HepG2 (cell line): ENCODE results near the gene VWA5B1. TPM values are rescaled to one million over a fixed set of nuclear protein-coding genes. Genes with fewer than 3 reads are reported as not detected.

Experiments
- ATAC-seq: fragments of 200-7000 bp; cut with Tn5 transposase; 3 replicates; pipeline ENCODE4 v1.9.1; 2020; ENCODE audit warnings: mild to moderate bottlenecking, moderate library complexity
- BruUV-seq: library from RNA; stranded (reverse); fragments of 400-500 nt; replicated peaks from 2 replicates; lab custom pipeline; 2021; lab: Mats Ljungman, UMichigan
- CTCF ChIA-PET: fragments of 300-600 bp; formaldehyde crosslinking; extraction: SDS; loops from one replicate; lab custom pipeline; 2021; ENCODE audit warnings: low total read pairs, inconsistent platforms, low intra/inter-chr PET ratio; lab: Yijun Ruan, JAX
- POLR2A ChIA-PET: fragments of 350-600 bp; sonication (Branson Sonifier 250); formaldehyde crosslinking; loops from one replicate; lab custom pipeline; 2020; ENCODE audit warnings: antibody characterized with exemption, inconsistent platforms; lab: Yijun Ruan, JAX
- DNase-seq: peaks from one replicate; pipeline ENCODE4 v3.0.0-alpha.2; 2015; ENCODE audit warnings: low spot score
- FAIRE-seq: peaks from 3 replicates; lab custom pipeline; 2011; peaks lifted over from hg19 to GRCh38; lab: Jason Lieb, UNC
- H2AFZ ChIP-seq: one replicate; pipeline ENCODE4 v1.6.1; 2011; ENCODE audit warnings: low read length, inconsistent platforms
- H3K27ac ChIP-seq: fragments of 300-600 bp; 3 replicates; pipeline ENCODE4 v1.8.0; 2011; ENCODE audit warnings: mixed run types, mild to moderate bottlenecking, mixed read lengths, low read length, inconsistent platforms; ENCODE audit not compliant: insufficient read depth; ENCODE audit errors: extremely low read length
- H3K27me3 ChIP-seq, 2 experiments: fragments of 200-600 bp in 1 of 2; 2 replicates in 1 of 2; 3 replicates in 1 of 2; pipeline versions ENCODE4 v1.6.0 to v1.8.0; 2011; ENCODE audit warnings: low read length in 2 of 2, mild to moderate bottlenecking in 2 of 2, moderate library complexity in 2 of 2, inconsistent platforms in 1 of 2; ENCODE audit not compliant: insufficient read depth in 2 of 2, control insufficient read depth in 1 of 2
- H3K36me3 ChIP-seq, 2 experiments: fragments of 200-600 bp in 1 of 2; replicated peaks in 1 of 2; 2 replicates in 1 of 2; 3 replicates in 1 of 2; pipeline versions ENCODE4 v1.5.1 to v1.8.0; 2011; ENCODE audit warnings: low read length in 2 of 2, inconsistent platforms in 1 of 2; ENCODE audit not compliant: insufficient read depth in 2 of 2, control insufficient read depth in 1 of 2
- H3K4me1 ChIP-seq: 2 replicates; pipeline ENCODE4 v1.5.1; 2012; ENCODE audit warnings: low read length, inconsistent platforms; ENCODE audit not compliant: insufficient read depth
- H3K4me2 ChIP-seq: 2 replicates; pipeline ENCODE4 v1.6.0; 2011; ENCODE audit warnings: low read depth, low read length, inconsistent platforms
- H3K4me3 ChIP-seq, 3 experiments: fragments of 200-600 bp in 1 of 3; sonication (generic), shearing (Covaris generic) in 1 of 3; replicated peaks in 1 of 3; 2 replicates each; pipeline ENCODE4 v1.5.1; 2011 to 2016; ENCODE audit warnings: low read length in 3 of 3, inconsistent platforms in 2 of 3, low read depth in 2 of 3, mild to moderate bottlenecking in 2 of 3, control low read depth in 1 of 3, mixed read lengths in 1 of 3; ENCODE audit not compliant: insufficient read depth in 1 of 3
- H3K79me2 ChIP-seq: one replicate; pipeline ENCODE4 v1.6.1; 2011; ENCODE audit warnings: low read length, inconsistent platforms; ENCODE audit not compliant: insufficient read depth
- H3K9ac ChIP-seq: 2 replicates; pipeline ENCODE4 v1.6.0; 2011; ENCODE audit warnings: mild to moderate bottlenecking, low read depth, low read length, inconsistent platforms; ENCODE audit not compliant: insufficient read depth
- H3K9me3 ChIP-seq: 2 replicates; pipeline ENCODE4 v1.5.1; 2012; ENCODE audit warnings: mild to moderate bottlenecking, low read length
- H4K20me1 ChIP-seq: 2 replicates; pipeline ENCODE4 v1.6.0; 2011; ENCODE audit warnings: inconsistent platforms, mild to moderate bottlenecking, low read length, moderate library complexity; ENCODE audit not compliant: insufficient read depth
- ELF4 ChIP-seq: sonication (generic); formaldehyde crosslinking; IDR thresholded peaks from 2 replicates; pipeline ENCODE4 v1.5.0; 2020; ENCODE audit warnings: missing genetic modification reagents, mild to moderate bottlenecking, moderate library complexity, borderline replicate concordance
- GMEB2 ChIP-seq: IDR thresholded peaks from 2 replicates; pipeline ENCODE4 v1.6.1; 2016; ENCODE audit warnings: missing biosample characterization, missing genetic modification reagents, low read depth
- HNRNPLL ChIP-seq: fragments of 200-400 bp; formaldehyde crosslinking; IDR thresholded peaks from 2 replicates; pipeline ENCODE4 v1.6.1; 2017; ENCODE audit warnings: mild to moderate bottlenecking, low read depth, low read length; ENCODE audit not compliant: poor library complexity, severe bottlenecking
- HOXA5 ChIP-seq: sonication (generic); formaldehyde crosslinking; IDR thresholded peaks from 2 replicates; pipeline ENCODE4 v1.4.0; 2020; ENCODE audit warnings: missing genetic modification reagents
- NFE2L2 ChIP-seq: fragments of 150-350 bp; IDR thresholded peaks from 2 replicates; pipeline ENCODE4 v1.6.1; 2014; ENCODE audit warnings: low read length
- NFYB ChIP-seq: sonication (generic); formaldehyde crosslinking; IDR thresholded peaks from 2 replicates; pipeline ENCODE4 v1.4.0; 2020; ENCODE audit warnings: missing genetic modification reagents
- RFX1 ChIP-seq: fragments of 450-650 bp; IDR thresholded peaks from 2 replicates; pipeline ENCODE4 v1.6.1; 2017
- SMAD1 ChIP-seq: sonication (generic); formaldehyde crosslinking; IDR thresholded peaks from 2 replicates; pipeline ENCODE4 v1.4.0; 2020; ENCODE audit warnings: missing genetic modification reagents, low read depth, mild to moderate bottlenecking, borderline replicate concordance
- TAF1 ChIP-seq: sonication (generic); formaldehyde crosslinking; IDR thresholded peaks from 2 replicates; pipeline ENCODE4 v1.4.0; 2020; ENCODE audit warnings: missing genetic modification reagents
- ZBED4 ChIP-seq: sonication (generic); formaldehyde crosslinking; IDR thresholded peaks from 2 replicates; pipeline ENCODE4 v1.4.0; 2020; ENCODE audit warnings: missing genetic modification reagents, borderline replicate concordance
- ZBTB20 ChIP-seq: sonication (generic); formaldehyde crosslinking; IDR thresholded peaks from 2 replicates; pipeline ENCODE4 v1.8.1; 2023; ENCODE audit warnings: missing genetic modification reagents, low read depth, mild to moderate bottlenecking, borderline replicate concordance
- ZFP90 ChIP-seq: sonication (generic); formaldehyde crosslinking; IDR thresholded peaks from 2 replicates; pipeline ENCODE4 v1.8.0; 2022; ENCODE audit warnings: missing genetic modification reagents, mild to moderate bottlenecking, inconsistent platforms, borderline replicate concordance
- ZNF280D ChIP-seq: sonication (generic); formaldehyde crosslinking; IDR thresholded peaks from 2 replicates; pipeline ENCODE4 v1.5.1; 2020; ENCODE audit warnings: mild to moderate bottlenecking, missing genetic modification reagents
- ZNF563 ChIP-seq: sonication (generic); formaldehyde crosslinking; IDR thresholded peaks from 2 replicates; pipeline ENCODE4 v1.8.0; 2022; ENCODE audit warnings: mild to moderate bottlenecking, moderate library complexity, missing genetic modification reagents
- ZNF629 ChIP-seq: sonication (generic); formaldehyde crosslinking; conservative IDR thresholded peaks from 2 replicates; pipeline ENCODE4 v1.5.0; 2020; ENCODE audit warnings: missing genetic modification reagents
- WGBS: methylation state at CpG from one replicate; pipeline ENCODE4 v1.1.6; 2017; ENCODE audit warnings: low lambda C conversion rate; 5-methylcytosine and 5-hydroxymethylcytosine counted together
- in situ Hi-C: cut with HindIII; loops from 2 replicates; pipeline ENCODE4 v1.10.0; 2017; ENCODE audit warnings: low pct_unique_long_range_greater_than_20kb; ENCODE audit not compliant: extremely low pct_ligation_motif_present
- intact Hi-C: fragments of 100-400 bp; cut with micrococcal nuclease; formaldehyde crosslinking; loops from one replicate; pipeline ENCODE4 v1.10.0; 2022; ENCODE audit not compliant: unreplicated experiment
- polyA plus RNA-seq, 8 experiments: library from polyadenylated mRNA; depleted of rRNA in 3 of 8; stranded (reverse) in 7 of 8; unstranded in 1 of 8; fragments of >200 nt; fragmentation: Illumina TruSeq in 4 of 8; extraction: Trizol in 4 of 8; gene quantifications; 2 replicates each; pipeline versions ENCODE4 v1.2.1 to v1.2.3, GENCODE V29; 2011 to 2016; ENCODE audit warnings: low read depth in 4 of 8, missing spikeins in 1 of 8, mixed read lengths in 1 of 8; ENCODE audit not compliant: insufficient read depth in 1 of 8
- total RNA-seq, 5 experiments: library from RNA; depleted of rRNA; stranded (reverse); fragments of >200 nt; fragmentation: Illumina TruSeq; extraction: Trizol; gene quantifications; 2 replicates each; pipeline ENCODE4 v1.2.3, GENCODE V29; 2016; ENCODE audit warnings: low read depth in 1 of 5

The VWA5B1 gene
- total and polyA plus RNA-seq, 2 of the 13 experiments (the other 11 are each of a cell fraction or from before 2014, with no cell fraction given) = not detected

- TF ChIP-seq ZNF280D (CRISPR knock-in tag) (no peak), NFYB (CRISPR knock-in tag) (no peak), ZNF563 (CRISPR knock-in tag) (no peak), TAF1 (CRISPR knock-in tag) (no peak), SMAD1 (CRISPR knock-in tag) (no peak), ZFP90 (CRISPR knock-in tag) (no peak), ELF4 (no peak), NFE2L2 (no peak), ZBTB20 (CRISPR knock-in tag) (no peak)
Measured at GRCh38 chr1:20403423-20404145, 112.9 kb downstream of the VWA5B1 start (continued).

GRCh38 chr1:20404466-20404865, 113.8 kb downstream of the VWA5B1 start:
- no peaks in the 10 kb centered on the region for H3K79me2 ChIP-seq
- 27% methylated on average over 3 of the region's 9 CpGs for WGBS
- ChIA-PET CTCF (no interaction called here), POLR2A (no interaction called here)
- no peaks in the 10 kb centered on the region for H3K36me3 ChIP-seq
- H3K4me3 ChIP-seq = no peak overlapping the region
- BruUV-seq = no TSS peak
- no peak for TF ChIP-seq HOXA5 (CRISPR knock-in tag)
- no peak for TF ChIP-seq ZBED4 (CRISPR knock-in tag)
- TF ChIP-seq GMEB2 (CRISPR knock-in tag) = no peak
- 0 out of 2 replicates have a peak, but pooled peaks have one; percentile 20 for TF ChIP-seq ZNF629 (CRISPR knock-in tag)
- 0 out of 2 replicates have a peak, but pooled peaks have one; percentile 10 for TF ChIP-seq RFX1
- TF ChIP-seq HNRNPLL = no peak
- no peaks in the 10 kb centered on the region for H4K20me1 ChIP-seq
- H3K27me3 ChIP-seq = peaks cover 1 to 21% of the 10 kb centered on the region in 2 experiments; a peak in 4 of 5 replicates
- FAIRE-seq (no peak), ATAC-seq (no peak), DNase-seq (no peak)
- H3K4me2 ChIP-seq = no peak overlapping the region
- H2AFZ ChIP-seq = no peak overlapping the region
- no peak overlapping the region for H3K27ac ChIP-seq
- H3K9me3 ChIP-seq = no peaks in the 10 kb centered on the region
- no peaks in the 10 kb centered on the region for H3K4me1 ChIP-seq
- in situ Hi-C loops = no loop called here
- no peak overlapping the region for H3K9ac ChIP-seq
- intact Hi-C loops = no loop called here
